Measurements from ENCODE around the gene LRMDA.
"Not testable (repeated sequence)": the region's sequence is repeated elsewhere in the genome, so short reads cannot be mapped to it uniquely, and the experiment has no call there.

Gene LRMDA

DNA sequence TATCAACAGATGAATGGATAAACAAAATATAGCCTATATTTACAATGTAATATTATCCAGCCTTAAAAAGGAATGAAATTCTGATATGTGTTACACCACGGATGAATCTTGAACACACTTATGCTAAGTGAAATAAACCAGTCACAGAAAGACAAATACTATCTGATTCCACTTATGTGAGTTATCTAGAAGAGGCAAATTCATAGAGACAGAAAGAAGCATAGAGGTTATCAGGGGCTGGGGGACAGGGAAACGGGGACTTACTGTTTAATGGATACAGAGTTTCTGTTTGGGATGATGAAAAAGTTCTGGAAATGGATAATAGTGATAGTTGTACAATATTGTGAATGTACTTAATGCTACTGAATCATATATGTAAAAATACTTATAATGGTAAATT, 329.9 kb downstream of the LRMDA start:
- DNase-seq, result no peak

DNA sequence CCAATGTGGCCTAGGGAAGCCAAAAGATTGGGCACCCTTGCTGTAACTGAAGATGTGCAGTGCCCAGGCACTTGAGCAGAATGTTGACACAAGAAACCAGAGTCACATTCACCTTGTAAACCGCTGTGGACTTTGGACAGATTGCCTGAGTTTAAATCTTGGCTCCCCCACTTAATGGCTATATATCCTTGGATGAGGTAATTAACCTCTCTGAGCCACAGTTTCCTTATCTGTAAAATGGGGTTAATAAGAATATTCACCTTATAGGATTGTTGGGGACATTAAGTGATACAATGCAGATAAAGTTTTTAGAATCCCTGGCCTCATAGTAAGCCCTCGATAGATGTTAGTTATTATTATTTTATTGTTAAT, 331.0 kb downstream of the LRMDA start:
- DNase-seq, result no peak

DNA sequence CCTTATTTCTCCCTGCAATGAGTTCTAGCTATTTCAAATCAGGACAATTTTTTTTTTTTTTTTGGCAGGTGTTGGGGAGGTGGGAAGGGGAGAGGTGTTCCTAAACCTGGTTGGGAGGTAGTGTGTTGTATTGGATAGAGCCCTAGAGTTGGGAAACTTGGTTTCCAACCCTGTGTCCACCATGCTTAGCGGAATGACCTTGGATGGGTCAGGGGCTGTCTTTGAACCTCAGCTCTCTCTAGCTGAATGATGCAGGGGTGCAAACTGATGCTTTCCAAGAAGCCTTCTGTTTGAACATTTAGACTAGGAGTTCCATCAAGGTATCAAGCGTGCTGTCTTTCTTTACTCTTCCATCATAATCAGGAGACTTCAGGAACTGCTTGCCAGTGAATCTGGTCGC, 332.2 kb downstream of the LRMDA start:
- DNase-seq, result no peak

DNA sequence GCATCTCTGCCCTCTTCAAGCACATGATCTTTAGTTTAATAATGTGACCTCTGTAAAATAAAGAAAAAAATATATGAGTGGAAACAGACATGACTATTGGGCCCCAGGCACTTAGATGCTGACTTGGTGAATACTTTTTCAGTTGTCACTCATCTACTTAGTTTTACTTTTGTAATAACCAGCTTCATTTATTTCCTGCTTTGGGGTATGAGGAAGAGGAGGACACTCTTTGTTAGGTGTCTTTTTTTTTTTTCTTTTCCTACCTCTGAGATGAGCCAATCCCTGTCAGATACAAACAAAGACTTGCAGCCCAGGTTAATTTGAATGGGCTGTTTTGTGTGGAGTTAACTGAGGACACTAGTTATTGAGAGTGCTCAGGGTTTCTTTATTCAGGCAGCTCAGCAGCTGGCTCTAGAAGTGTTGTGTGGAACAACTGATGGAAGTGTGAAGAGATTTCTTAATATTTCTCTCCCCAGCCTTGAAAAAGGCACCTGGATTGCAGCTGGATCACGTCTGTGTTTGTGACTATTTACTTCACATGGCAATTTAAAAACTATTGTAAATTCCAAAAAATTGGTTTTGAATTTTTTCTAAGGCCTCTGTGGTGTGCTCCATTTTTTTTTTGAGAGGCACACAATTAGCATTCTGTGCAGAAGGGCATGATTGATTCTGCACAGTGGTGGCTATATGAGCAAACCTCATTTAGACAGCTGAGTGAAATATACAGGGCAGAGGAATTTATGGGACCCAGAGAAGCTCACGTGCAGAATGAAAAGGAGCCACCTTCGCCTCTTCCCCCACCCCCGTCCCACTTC, 333.8 kb downstream of the LRMDA start:
- no peak for DNase-seq

DNA sequence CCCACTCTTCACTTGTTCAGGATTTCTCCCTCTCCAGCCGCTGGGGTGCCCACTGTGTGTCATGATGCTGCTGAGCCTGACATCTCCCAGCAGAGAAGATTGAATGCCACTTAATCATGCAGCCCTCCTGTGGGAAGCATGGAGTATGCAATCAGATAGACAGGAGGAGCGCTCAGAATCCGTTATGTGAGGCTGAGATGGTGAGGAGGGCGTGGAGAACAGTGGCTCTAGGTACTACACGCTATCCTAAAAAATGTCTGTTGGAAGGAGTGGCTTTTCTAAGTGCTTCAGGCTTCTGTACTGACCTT, 334.3 kb downstream of the LRMDA start:
- DNase-seq, result no peak

DNA sequence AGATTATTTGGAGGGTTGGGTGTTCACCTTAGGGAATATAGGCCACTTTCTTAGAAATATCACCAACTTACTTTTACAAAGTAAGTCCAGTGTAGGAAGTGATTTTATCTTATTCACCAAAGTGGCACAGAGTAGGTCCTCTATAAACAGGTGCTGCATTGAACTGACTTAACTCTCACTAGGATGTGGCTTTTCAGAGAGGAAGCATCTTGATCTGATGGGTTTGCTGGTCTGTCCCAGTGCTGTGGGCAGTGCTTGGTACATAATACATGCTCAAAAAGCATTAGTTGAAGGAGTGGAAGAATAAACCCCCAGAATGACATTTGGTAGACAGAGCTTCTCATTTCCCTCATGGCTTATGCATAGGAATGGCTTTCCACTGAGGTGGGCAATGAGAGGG, 334.7 kb downstream of the LRMDA start:
- DNase-seq, result no peak

DNA sequence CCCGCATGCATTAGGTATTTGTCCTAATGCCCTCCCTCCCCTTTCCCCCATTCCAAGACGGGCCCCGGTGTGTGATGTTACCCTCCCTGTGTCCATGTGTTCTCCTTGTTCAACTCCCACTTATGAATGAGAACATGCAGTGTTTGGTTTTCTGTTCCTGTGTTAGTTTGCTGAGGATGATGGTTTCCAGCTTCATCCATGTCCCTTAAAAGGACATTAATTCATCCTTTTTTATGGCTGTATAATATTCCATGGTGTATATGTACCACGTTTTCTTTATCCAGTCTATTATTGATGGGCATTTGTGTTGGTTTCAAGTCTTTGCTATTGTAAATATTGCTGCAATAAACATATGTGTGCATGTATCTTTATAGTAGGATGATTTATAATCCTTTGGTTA, 335.3 kb downstream of the LRMDA start:
- not testable (repeated sequence) for DNase-seq

DNA sequence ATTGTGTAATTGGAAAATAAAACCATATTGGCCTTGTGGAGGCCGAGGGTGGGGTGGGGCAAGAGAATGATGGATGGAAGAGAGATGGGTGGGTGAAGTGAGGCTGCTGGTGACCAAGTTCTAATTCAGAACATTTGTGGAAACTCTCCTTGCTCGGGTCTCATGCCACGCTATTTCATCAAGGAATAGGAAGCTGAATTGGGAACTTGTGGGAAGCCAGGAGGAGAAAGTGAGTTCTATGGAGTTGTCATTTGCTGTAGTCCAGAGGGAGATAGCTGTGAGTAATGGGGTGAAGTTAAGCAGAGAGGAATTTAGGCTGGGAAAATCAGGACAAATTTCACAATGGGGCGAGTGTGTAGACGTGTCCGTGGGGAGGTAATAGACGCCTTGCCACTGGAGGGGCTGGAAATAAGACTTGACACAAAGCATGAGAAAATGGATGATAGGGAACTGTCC, 339.2 kb downstream of the LRMDA start:
- no peak for DNase-seq

DNA sequence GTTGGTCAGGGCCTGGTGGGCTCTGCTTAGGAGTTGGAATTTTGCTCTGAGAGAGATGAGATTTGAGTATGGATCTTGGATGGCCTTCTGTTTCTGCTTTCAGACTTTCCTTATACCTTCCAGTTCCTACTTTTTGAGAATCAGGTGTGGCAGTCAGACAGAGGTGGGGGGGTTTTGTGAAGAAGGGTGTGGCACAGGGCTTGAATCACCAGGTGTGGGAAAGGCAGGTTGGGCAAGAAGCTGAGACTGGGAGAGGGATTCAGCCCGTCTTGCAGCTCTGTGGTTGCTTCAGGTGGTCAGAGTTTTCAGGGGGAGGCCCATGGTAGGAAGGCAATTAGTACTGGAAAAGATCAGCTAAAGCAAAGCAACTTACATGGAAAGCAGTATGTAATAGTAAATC, 340.2 kb downstream of the LRMDA start:
- no peak for DNase-seq

DNA sequence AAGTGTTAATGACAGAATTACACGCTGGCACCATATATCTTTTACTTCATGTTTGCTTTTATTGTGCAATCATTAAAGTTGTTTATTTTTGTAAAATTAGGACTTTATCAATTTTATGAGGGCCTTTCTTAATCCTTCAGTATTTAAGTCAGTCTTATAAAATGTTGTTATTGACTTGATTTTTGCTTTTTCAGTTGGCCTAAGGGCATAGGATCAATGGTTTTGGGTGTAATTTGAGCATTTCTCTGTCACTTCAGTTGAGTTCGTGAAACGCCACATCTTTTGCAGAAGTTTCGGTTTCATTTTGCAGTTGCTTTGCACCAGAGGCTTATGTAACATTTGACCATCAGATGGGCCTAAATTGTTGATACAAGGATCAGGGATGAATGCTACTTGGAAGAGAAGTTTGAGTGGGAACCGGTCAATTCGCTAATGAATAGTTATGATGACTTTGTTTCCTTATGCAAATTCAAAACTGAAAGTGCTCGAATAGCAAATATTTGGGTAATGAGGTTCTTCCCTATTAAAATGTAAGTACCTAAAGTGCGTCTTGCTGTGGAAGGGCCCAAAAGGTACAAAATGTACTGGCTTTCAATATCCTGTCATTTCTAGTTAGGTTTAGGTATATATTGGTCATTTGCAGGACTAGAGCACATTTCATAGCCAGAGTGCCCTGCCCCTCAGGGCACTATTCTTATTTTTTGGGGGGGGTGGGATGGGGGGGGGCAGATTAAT, 340.9 kb downstream of the LRMDA start:
- no peak for DNase-seq

DNA sequence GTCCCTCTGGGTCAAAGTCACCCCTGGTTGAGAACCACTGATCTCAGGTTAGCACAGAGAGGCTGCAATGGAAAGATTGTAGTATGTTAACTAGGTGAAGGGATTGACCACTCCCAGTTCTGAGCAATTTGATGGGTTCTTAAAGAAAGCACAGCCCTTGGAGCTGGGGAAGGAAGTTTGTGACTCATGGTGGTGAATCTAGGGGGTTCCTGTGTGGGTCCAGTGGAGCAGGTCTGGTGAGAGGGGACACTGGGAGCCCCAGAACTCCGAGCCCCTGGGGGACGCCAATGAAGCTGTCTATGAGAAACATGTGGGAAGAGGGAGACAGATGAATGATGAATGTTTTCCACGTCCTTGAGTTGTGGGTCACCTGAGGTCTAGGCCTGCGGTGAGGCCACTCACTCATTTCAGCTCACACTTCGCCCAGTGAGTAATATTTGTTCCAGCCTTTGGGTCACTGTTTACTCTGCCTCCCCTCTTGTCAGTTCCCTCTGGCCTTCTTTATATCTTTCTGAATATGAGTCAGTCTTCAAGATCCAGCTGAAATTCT, 341.9 kb downstream of the LRMDA start:
- no peak for DNase-seq

DNA sequence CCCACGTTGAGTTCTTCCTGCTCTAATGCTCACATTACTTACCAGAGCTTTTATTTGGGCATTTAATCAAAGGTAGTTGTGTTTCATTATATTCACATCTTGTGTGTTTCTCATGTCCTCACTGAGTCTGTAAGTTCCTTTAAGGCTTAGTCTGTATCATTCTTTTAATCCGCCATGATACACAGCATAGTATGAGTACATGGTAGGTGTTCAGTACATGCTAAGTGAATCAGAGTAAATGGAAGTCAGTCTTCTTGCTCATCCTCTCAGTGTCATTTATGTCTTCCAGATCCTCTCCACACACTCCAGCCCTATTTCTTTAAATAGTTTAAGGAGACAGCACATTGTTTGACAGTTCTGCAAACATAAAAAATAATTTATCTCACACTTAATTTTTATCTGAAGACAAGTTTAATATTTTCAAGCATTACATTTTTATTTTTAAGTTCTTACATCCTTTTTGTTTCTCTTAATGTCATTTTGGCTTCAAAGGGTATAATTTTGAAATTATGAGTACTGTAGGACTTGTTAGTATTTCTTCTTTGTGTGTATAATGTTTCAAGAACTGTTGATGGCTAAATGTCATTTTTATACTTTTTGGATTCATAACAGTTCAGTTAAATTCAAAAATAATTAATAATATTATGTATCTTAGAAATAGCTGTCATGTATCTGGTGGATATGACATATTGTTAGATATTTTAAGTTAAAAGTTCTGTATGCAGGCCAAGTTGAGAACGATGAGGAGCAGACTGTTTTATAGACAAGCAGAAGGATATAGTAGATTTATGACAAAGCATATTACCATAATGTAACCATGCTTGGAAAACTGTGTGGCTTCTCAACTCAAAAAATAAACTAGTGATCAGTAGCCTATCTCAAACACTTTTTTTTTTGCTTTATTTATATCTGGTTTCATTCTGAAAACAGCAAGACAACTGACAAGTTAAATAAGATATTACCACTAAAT, 342.7 kb downstream of the LRMDA start:
- DNase-seq, result no peak

DNA sequence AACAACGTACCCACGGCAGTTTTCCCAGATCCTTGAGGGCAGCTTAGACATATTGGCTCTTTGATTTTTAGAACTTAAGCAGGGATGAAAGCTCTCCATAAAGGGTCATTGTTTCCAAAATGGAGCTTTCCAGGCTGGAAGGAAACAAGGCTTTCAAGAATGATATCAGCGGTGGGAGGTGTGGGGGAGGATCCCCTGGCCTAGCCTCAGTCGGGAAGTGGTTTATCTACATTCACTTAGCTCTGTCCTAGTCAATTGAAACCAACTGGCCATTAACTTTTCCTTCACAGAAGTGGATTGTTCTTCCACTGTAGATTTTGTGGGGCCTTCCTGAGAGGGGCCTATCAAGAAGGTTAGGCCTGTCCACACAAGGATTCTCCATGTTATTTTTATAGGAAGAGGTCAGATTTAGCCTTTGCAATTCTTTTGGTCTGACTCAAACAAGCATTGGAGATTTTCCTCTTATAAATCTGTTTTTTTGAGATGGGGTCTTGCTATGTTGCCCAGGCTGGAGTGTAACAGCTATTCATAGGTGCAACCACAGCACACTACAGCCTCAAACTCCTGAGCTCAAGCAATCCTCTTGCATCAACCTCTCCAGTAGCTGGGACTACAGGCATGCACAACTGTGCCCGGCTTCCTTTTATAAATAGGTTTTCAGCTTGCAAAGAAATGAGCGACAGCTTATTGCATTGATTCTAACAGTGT, 343.5 kb downstream of the LRMDA start:
- DNase-seq, result no peak

DNA sequence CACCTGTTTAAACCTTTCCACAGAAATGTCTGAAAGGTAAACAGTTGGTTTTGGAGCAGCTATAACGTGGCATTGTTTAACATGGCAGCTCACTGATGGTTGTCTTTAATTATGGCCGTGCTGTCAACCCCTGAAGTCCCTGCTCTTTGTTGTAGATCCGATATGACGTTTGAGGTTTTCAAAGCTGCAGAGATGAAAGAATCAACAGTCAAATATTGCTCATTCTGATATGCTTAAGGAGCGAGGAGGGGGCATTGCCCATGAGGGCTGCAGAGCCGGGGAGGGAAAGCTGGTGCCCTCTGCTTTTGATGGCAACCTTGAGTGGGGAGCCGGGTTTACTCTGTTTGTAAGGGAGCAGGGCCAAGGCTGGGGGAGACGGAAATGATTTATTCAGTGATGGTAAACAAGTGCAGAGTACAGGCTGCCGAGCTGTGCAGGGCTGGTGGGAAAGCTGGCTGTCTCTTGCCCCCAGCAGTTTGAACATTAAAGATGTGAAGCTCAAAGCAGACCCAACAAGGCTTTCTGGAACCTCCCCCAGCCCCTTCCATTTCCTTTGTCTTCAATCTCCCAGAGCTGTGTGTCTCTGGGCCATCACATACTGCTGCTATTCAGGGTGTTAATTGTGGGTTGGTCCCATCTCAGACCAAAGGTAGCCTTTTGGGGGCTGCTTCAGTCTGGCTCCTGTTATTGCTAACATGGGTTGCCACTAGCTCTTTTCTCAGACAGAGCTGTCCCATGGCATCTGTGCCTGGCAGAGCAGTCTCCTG, 345.5 kb downstream of the LRMDA start:
- DNase-seq, result no peak

DNA sequence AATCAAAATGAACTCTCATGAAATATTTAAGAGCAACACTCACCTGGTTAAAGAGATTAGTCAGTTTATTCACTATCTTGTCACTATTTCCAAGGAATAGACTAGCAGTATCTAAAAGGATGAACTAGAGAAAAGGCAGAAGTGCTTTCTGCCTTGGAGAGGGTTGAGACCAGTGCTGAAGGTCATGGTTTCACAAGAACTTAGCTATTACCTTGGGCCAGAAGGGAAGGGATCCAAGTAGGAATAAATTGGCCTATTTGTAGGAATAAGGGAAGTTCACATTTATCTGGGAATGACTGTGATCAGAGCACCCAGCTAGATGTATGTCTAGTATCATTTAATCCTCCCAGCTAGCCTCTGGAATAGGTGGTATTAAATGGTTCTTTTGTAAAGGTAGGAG, 347.2 kb downstream of the LRMDA start:
- no peak for DNase-seq

DNA sequence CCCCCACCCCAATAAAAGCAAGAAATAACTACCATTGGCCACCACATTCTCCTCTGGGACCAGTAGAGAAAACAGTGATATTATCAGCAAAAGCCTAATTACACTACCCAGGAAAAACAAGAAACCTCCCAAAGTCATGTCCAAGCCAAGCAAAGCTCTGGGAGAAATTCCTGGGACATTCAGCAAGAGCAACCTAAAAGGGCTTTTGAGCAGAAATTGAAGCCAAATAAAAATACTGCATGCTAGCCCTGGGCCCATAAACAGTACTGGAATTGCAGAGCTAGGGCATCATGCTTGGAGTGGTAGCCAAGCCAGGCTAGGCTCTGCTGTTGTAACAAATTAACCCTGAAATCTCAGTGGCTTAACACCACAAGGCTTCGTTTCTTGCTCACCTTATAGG, 347.9 kb downstream of the LRMDA start:
- no peak for DNase-seq

DNA sequence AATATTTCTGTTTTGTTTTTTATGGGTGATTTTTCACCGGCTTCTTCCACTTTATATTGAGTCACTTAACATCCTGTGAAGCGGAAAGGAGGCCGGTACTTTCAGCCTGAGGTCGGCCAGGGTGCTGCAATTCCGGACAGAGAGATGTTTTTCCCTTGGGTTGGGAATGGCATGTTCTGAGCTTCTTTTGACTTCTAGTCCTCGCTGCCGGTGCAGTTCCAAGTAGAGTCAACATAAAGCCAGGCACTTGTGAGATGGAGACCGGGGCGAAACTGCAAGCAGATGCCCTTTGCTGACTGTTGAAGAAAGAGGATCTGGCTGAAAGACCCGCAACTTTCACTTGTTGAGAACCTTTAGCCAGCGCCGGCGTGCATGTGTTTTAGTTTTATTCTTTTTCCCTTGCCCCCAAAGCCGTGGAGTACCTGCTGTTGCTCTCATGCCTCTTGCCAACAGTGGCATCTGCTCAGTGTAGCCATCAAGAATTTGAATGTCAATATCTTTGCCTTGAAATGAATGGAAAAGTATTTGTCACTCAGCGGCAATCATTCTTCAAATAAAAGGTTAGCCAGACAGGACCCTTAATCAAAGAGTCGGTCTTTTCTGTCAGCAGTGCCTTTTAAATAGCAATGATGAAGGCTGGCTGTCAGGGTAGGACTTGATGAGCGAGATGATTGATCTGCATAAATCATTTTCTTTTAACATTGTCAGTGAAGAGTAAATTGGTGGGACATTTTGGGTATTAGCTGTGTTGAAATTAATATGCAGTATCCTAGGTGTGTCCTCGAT, 351.2 kb downstream of the LRMDA start:
- no peak for DNase-seq

DNA sequence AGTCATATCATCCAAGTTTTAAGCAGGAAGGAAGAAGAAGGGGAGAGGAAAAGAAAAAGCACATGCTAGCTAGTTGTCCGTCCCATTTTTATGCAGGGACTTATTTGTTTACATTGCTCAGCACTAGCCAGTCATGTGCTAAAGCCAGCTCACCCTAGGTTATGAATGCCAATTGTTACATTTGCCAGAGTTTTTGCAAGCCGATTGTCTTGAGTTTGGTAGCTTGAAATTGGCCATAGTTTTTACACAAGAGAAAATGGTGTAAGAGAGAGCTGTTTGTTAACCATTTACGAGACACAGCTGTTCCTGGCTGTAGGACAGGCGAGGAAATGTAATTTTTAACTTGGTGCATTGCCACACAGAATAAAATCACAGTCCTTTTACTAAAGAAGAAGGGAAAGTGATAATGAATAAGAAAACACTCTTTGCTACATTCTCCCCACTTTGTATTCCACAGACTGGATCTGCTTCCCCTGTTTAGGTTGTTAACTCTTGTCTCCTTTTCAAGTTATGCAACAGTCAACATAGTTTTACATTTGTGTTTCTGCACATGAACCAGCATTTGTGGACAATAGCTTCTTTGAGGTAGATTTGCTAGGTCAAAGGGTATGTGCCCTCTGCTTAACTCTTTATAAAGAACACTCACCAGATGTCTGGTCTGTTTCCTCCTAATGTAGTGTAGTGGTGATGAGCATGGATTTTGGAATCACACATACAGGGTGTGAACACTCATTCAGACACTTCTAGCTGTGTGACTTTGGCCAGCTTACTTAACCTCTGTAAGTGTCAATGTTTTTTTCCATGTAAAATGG, 357.2 kb downstream of the LRMDA start:
- no peak for DNase-seq

DNA sequence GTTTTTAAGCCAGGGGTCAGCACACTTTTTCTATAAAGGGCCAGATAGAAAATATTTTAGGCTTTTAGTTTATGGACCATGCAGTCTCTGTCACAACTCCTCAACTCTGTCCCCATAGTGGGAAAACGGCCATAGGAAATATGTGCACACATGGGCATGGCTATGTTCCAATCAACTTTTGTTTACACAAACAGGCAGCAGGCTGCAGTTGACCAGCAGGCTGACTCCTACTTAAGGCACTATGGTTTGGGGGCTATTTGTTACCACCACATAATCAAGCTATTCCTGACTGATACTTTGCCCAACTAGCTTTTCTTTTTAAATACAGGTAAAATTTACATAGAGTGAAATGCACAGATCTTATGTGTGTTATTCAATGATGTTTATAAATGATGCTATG, 362.4 kb downstream of the LRMDA start:
- DNase-seq, result no peak

DNA sequence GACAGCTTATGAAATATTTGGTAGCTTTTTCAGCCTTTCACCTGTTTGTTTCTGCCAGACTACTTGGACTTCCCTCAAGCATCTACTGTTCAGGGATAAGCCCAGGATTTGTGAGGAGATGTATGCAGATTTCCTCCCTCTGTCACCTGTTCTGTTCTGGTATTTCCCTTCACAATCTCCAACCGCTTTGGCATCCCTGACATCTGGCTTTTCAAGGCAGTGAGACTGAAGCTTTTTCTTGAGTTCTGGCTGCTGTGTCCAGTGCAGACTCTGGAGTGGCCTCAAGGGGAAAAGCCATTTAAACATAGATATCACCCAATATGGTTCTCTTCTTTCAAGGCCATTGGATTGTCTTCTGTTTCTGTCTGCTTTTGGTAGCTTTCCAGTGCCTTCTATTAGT, 369.7 kb downstream of the LRMDA start:
- no peak for DNase-seq
